ENCODE data around the gene SF3A1. TPM values are rescaled to one million over a fixed set of nuclear protein-coding genes. Genes with fewer than 3 reads are reported as not detected.
A peak's percentile ranks its signal among the peaks of the same experiment; 100 is the strongest.

Gene SF3A1
- total RNA-seq, 1 donor from 2014 or later = 78.3 TPM

DNA sequence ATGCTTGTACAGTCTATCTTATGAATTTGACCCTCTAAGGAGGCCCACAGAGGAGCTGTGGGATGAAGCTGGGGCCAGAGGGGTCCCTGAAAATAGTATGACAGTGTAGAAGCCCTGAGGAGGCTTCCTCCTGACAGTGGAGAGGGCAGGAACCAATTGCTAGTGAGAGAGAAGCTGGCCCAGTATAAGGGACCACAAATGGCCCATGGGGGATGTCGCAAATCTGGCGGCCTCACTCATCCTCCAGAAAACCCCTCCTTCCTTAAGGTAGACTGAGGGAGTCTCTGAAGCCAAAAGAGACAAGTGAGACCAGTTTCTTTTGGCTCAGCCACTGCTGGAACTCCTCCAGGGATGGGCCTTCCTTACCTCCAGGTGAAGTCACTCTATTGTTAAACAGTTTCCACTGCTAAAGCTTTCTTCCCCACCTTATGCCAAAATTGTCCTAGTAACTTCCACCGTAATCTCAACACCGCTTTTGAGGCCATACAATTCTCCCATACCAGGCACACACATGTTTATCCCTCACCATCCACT is 49.6 kb downstream of the SF3A1 start:
- TF ChIP-seq, protein P1, sequence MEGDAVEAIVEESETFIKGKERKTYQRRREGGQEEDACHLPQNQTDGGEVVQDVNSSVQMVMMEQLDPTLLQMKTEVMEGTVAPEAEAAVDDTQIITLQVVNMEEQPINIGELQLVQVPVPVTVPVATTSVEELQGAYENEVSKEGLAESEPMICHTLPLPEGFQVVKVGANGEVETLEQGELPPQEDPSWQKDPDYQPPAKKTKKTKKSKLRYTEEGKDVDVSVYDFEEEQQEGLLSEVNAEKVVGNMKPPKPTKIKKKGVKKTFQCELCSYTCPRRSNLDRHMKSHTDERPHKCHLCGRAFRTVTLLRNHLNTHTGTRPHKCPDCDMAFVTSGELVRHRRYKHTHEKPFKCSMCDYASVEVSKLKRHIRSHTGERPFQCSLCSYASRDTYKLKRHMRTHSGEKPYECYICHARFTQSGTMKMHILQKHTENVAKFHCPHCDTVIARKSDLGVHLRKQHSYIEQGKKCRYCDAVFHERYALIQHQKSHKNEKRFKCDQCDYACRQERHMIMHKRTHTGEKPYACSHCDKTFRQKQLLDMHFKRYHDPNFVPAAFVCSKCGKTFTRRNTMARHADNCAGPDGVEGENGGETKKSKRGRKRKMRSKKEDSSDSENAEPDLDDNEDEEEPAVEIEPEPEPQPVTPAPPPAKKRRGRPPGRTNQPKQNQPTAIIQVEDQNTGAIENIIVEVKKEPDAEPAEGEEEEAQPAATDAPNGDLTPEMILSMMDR (IDR thresholded peaks at IDR 0.05) = no peak
- H3K4me1 ChIP-seq = peaks cover 100% of the 10 kb centered on the region
- intact Hi-C loops (cut with DNase I) = no loop called here
- H3K4me3 ChIP-seq = no peak overlapping the region
- DNase-seq (ENCODE audit: extremely low spot score in 2 of 2) = no peak
- H3K9me3 ChIP-seq = no peaks in the 10 kb centered on the region
- H3K36me3 ChIP-seq = no peaks in the 10 kb centered on the region
- H3K27ac ChIP-seq = peak overlapping the region; percentile 75
- no peaks in the 10 kb centered on the region for H3K27me3 ChIP-seq

DNA sequence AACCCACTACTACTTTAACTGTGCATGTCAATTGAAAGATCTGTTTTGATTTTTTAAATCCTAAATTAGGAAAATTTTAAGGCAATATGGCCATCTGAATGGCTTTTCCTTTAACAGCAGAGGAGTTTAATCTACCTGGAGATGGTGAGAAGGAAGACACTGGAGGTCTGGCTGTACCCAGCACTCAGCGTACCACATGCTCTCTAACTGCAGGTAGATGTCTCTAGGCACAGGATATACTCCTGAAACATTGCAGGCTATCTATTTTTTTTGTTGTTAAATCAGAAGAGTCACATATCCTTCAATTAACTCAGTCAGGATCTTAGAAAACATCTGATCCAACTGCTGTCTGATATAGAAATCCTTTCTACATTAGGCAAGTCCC is 50.1 kb downstream of the SF3A1 start:
- Histone ChIP-seq H3K4me1 (peaks cover 100% of the 10 kb centered on the region), H3K27me3 (no peaks in the 10 kb centered on the region), H3K27ac (peak overlapping the region; percentile 75), H3K4me3 (no peak overlapping the region), H3K9me3 (no peaks in the 10 kb centered on the region), H3K36me3 (peaks cover 0 to under 1% of the 10 kb centered on the region in 2 donors)
- DNase-seq (ENCODE audit: extremely low spot score in 2 of 2) = no peak
- TF ChIP-seq, protein P1 (IDR thresholded peaks at IDR 0.05) = no peak
- TF ChIP-seq POLR2A (IDR thresholded peaks at IDR 0.05) (no peak), POLR2AphosphoS5 (IDR thresholded peaks at IDR 0.05; ENCODE audit: insufficient read depth in 1 of 2, low read depth in 1 of 2) (no peak)
- intact Hi-C loops (cut with DNase I) = no loop called here

DNA sequence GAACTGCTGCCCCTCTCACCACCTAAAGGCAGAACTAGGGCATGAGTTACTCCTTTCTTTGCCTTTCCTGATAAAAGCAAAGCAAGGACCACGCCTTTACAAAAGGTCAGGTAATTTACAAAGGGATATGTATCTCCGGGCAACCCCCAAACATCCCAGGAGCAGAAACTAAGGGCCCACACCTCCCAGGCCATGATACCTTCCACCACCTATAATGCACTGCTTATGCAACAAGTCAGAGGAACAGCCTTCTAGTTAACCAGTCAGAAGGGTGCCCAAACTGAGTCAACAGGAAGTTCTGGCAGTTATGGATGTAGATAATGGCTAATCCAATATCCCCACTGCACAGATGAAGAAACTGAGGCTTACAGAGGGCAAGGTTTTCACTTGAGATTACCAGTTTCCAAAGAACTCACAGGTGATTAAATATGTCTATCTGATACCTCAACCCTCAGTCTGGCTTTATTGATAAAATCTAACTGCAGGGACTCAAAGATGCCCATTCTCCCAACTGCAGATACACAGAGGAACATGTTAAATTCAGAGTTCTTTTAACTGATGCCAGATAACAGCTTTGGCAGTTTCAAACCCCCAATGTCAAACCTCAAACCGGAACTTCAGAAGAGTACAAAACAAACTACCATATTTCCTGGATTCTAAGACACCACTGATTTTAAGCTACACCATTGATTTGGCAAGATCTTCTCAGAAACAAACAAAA is 50.6 kb downstream of the SF3A1 start:
- Histone ChIP-seq H3K36me3 (peaks cover 0 to 6% of the 10 kb centered on the region in 2 donors), H3K27me3 (no peaks in the 10 kb centered on the region), H3K9me3 (no peaks in the 10 kb centered on the region), H3K4me3 (no peak overlapping the region), H3K4me1 (peaks cover 100% of the 10 kb centered on the region), H3K27ac (peak overlapping the region; percentile 75)
- no peak for DNase-seq (ENCODE audit: extremely low spot score in 2 of 2)
- intact Hi-C loops (cut with DNase I) = no loop called here
- no peak for TF ChIP-seq POLR2AphosphoS5 (IDR thresholded peaks at IDR 0.05; ENCODE audit: insufficient read depth in 1 of 2, low read depth in 1 of 2)
- TF ChIP-seq, protein P1 (IDR thresholded peaks at IDR 0.05) = no peak
- TF ChIP-seq POLR2A (IDR thresholded peaks at IDR 0.05) = no peak

DNA sequence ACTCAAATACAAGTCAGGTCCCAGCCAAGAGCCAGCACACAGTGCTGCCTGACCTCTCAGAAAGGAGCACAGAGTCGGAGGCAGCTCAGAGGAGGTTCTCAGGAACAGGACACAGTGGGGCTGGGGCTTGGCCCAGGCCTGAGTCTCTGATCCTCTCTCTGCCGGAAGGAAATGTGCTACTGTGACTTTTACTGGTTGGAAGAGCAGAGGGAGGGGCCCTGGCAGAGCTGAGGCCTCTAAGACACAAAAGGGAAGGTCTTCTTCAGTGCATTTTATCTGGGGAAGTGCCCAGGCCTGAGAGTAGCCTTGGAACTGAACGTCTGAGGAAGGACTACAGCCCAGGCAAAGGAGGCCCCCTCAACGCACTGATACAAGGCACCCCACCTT is 51.2 kb downstream of the SF3A1 start:
- no peaks in the 10 kb centered on the region for H3K9me3 ChIP-seq
- no peak for DNase-seq (ENCODE audit: extremely low spot score in 2 of 2)
- no peak overlapping the region for H3K4me3 ChIP-seq
- H3K4me1 ChIP-seq = peaks cover 100% of the 10 kb centered on the region
- H3K27me3 ChIP-seq = no peaks in the 10 kb centered on the region
- peaks cover 0 to 9% of the 10 kb centered on the region in 2 donors for H3K36me3 ChIP-seq
- peak overlapping the region; percentile 75 for H3K27ac ChIP-seq
- intact Hi-C loops (cut with DNase I) = no loop called here
- TF ChIP-seq POLR2AphosphoS5 (IDR thresholded peaks at IDR 0.05; ENCODE audit: insufficient read depth in 1 of 2, low read depth in 1 of 2) (peak in 1 of 2 donors; percentile 62), POLR2A (IDR thresholded peaks at IDR 0.05) (no peak)

DNA sequence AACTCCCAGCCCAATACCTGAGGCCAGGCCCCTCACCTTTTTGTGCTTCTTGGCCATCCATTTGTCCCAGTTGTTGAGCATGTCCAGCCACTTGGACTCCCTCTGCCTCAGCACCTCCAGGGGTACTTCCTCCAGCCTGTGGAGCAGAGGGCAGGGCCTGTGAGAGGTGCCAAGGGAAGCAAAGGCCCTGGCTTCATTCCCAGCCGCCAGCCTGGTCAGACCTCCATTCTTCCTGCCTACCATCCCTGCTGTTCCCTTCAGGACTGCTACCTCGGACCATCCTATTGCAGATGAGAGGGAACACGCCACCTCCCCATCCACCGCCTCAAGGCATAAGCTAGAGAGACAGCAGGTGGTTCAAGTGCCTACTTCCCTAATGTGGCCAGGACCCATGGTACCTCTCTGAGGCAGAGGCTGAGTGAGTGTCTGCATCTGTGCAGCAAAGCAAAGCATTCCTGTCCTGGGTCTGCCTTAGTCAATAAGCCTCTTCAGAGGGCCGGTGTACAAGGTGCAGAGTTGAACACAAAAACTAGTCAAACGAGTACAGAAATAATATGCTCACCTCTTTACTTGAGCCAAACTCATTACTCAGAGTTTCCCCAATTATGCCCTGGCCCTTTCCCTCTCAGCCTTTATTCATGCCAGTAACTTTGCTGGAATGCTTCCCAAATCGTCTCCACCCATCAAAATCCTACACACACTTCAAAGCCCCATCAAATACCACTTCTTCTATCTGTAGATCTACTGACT is 52.0 kb downstream of the SF3A1 start:
- peaks cover 0 to 17% of the 10 kb centered on the region in 2 donors for H3K36me3 ChIP-seq
- H3K4me3 ChIP-seq = no peak overlapping the region
- intact Hi-C loops (cut with DNase I) = no loop called here
- TF ChIP-seq POLR2A (IDR thresholded peaks at IDR 0.05) (no peak), POLR2AphosphoS5 (IDR thresholded peaks at IDR 0.05; ENCODE audit: insufficient read depth in 1 of 2, low read depth in 1 of 2) (peak in 1 of 2 donors; percentile 66)
- peak overlapping the region; percentile 75 for H3K27ac ChIP-seq
- peaks cover 100% of the 10 kb centered on the region for H3K4me1 ChIP-seq
- no peaks in the 10 kb centered on the region for H3K27me3 ChIP-seq
- H3K9me3 ChIP-seq = no peaks in the 10 kb centered on the region
- DNase-seq (ENCODE audit: extremely low spot score in 2 of 2) = no peak

DNA sequence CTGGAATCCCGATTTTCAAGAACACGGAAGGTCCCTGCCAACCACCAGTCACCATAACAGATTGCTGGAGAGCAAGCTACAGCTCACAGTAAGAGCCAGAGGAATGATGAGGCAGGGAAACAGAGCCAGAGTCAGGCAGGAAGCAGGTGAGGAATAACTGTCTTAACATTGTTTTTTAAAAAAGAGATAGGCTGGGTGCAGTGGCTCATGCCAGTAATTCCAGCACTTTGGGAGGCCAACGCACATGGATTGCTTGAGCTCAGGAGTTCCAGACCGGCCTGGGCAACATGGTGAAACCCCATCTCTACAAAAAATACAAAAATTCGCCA is 53.9 kb downstream of the SF3A1 start:
- Histone ChIP-seq H3K27me3 (no peaks in the 10 kb centered on the region), H3K27ac (peak overlapping the region; percentile 75), H3K4me3 (no peak overlapping the region), H3K4me1 (peaks cover 99% of the 10 kb centered on the region), H3K36me3 (peaks cover 0 to 35% of the 10 kb centered on the region in 2 donors), H3K9me3 (no peaks in the 10 kb centered on the region)
- no peak for TF ChIP-seq POLR2AphosphoS5 (IDR thresholded peaks at IDR 0.05; ENCODE audit: insufficient read depth in 1 of 2, low read depth in 1 of 2)
- no peak for TF ChIP-seq POLR2A (IDR thresholded peaks at IDR 0.05)
- TF ChIP-seq, protein P1 (IDR thresholded peaks at IDR 0.05) = no peak
- no peak for DNase-seq (ENCODE audit: extremely low spot score in 2 of 2)
- intact Hi-C loops (cut with DNase I) = no loop called here

Measured in vagina (tissue), 2 donors.